Right lobe of liver (tissue), 6 donors: ENCODE measurements around the gene PCSK6. TPM values are rescaled to one million over a fixed set of nuclear protein-coding genes. Genes with fewer than 3 reads are reported as not detected.
"Not testable (repeated sequence)": the region's sequence is repeated elsewhere in the genome, so short reads cannot be mapped to it uniquely, and the experiment has no call there.

Source experiments
- ATAC-seq, 4 donors: fragments of 200-7000 bp; cut with Tn5 transposase; one replicate each; pipeline ENCODE4 v1.9.1; 2020; ENCODE audit warnings: mild to moderate bottlenecking in 4 of 4, moderate library complexity in 4 of 4
- DNase-seq, 3 donors: peaks; one replicate each; pipeline ENCODE4 v3.0.0-alpha.2; 2020
- H3K27ac ChIP-seq, 3 donors: fragments of 200-600 bp; one replicate each; pipeline ENCODE4 v1.8.0; 2022
- H3K27me3 ChIP-seq, 2 donors: fragments of 200-600 bp; one replicate each; pipeline ENCODE4 v1.8.0; 2022
- H3K36me3 ChIP-seq, 4 donors: fragments of 200-600 bp; sonication (generic) in 1 of 4; one replicate each; pipeline versions ENCODE4 v1.5.1 to v1.8.0; 2017 to 2022; ENCODE audit warnings: control low read depth in 1 of 4
- H3K4me1 ChIP-seq, 4 donors: fragments of 200-600 bp; sonication (generic) in 1 of 4; one replicate each; pipeline versions ENCODE4 v1.5.1 to v1.8.0; 2017 to 2022; ENCODE audit warnings: control low read depth in 1 of 4
- H3K4me3 ChIP-seq, 3 donors: fragments of 200-600 bp; one replicate each; pipeline ENCODE4 v1.8.0; 2022
- H3K9me3 ChIP-seq, 4 donors: fragments of 200-600 bp; sonication (generic) in 1 of 4; one replicate each; pipeline versions ENCODE4 v1.5.1 to v1.8.0; 2017 to 2022; ENCODE audit warnings: control low read depth in 1 of 4
- POLR2A ChIP-seq: fragments of 450-650 bp; IDR thresholded peaks from one replicate; pipeline ENCODE4 v1.6.1; 2017; ENCODE audit warnings: antibody characterized with exemption, mild to moderate bottlenecking
- WGBS: methylation state at CpG from one replicate; pipeline ENCODE4 v1.1.6; 2018; ENCODE audit warnings: low coverage, low lambda C conversion rate; ENCODE audit not compliant: insufficient coverage; ENCODE audit errors: missing lambda C conversion rate; 5-methylcytosine and 5-hydroxymethylcytosine counted together
- intact Hi-C, 2 donors: fragments of 100-400 bp; cut with DNase I; formaldehyde crosslinking; loops; one replicate each; pipeline versions ENCODE4 v1.11.2 to v1.14.1; 2022
- total RNA-seq, 6 experiments: library from RNA; depleted of rRNA in 2 of 6; stranded (reverse); fragments of >200 nt in 2 of 6; fragmentation: NEBNext Ultra II Directional in 3 of 6; extraction: Animal tissue kit (Norgen Biotek cat#: 25700) in 3 of 6; gene quantifications; one replicate each; pipeline versions ENCODE4 v1.1.0 to v1.2.4, GENCODE V29; 2016 to 2023
- TF ChIP-seq, protein P1 (sequence below), 4 donors: fragments of 200-600 bp in 3 of 4; fragments of 450-650 bp in 1 of 4; IDR thresholded peaks; one replicate each; pipeline versions ENCODE4 v1.5.1 to v1.8.0; 2016 to 2022; ENCODE audit warnings: antibody characterized with exemption in 4 of 4, mild to moderate bottlenecking in 2 of 4
- donor health status: DM: no; HTN: yes; CAD: no.
- donor health status: DM: no; HTN: no; CAD: no.
- donor health status: DM: no; HTN: no; CAD: no.
- donor health status: DM: no; HTN: yes; CAD: no.
- donor health status: DM: no; HTN: yes; CAD: no.

Gene PCSK6
- total RNA-seq, 6 experiments from 2014 or later: 165 to 218 (median 207) TPM

DNA sequence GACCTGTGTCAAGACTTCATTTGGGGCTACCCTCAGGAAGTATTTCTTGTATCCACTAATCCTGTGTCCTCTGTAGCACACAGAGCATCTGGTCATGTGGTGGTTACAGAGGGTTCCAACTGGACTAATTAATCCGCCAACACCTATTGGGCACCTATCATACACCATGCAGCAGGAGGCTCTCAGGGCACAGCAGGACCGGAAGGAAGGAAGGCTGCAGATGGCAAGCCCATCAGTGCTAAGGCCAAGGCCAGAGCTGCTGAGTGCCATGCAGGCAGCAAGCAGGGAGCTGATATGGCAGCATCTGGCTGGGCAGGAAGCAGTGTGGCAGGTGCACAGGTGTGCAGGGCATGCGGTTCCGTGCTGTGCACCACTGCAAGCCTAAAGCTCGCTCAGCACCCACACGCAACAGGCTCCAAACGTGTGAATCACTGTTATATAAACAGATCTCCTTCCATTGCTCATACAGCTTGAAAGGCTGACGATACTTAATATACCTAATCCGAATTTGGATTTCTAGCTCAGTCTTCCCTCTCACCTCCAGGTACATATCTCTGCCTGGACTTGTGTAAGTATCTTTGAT is 130.1 kb downstream of the PCSK6 start:
- no peak for DNase-seq
- no peaks in the 10 kb centered on the region for H3K9me3 ChIP-seq
- 65% methylated on average over 3 of the region's 9 CpGs for WGBS
- H3K27ac ChIP-seq: no peak overlapping the region
- ATAC-seq: peak in 1 of 4 donors; percentile 5
- no peak overlapping the region for H3K4me3 ChIP-seq
- H3K36me3 ChIP-seq: peaks cover 0 to 59% (median 25%) of the 10 kb centered on the region in 4 donors
- TF ChIP-seq, protein P1, sequence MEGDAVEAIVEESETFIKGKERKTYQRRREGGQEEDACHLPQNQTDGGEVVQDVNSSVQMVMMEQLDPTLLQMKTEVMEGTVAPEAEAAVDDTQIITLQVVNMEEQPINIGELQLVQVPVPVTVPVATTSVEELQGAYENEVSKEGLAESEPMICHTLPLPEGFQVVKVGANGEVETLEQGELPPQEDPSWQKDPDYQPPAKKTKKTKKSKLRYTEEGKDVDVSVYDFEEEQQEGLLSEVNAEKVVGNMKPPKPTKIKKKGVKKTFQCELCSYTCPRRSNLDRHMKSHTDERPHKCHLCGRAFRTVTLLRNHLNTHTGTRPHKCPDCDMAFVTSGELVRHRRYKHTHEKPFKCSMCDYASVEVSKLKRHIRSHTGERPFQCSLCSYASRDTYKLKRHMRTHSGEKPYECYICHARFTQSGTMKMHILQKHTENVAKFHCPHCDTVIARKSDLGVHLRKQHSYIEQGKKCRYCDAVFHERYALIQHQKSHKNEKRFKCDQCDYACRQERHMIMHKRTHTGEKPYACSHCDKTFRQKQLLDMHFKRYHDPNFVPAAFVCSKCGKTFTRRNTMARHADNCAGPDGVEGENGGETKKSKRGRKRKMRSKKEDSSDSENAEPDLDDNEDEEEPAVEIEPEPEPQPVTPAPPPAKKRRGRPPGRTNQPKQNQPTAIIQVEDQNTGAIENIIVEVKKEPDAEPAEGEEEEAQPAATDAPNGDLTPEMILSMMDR (IDR thresholded peaks at IDR 0.05): no peak
- TF ChIP-seq POLR2A: no peak
- intact Hi-C loops: no loop called here
- no peaks in the 10 kb centered on the region for H3K27me3 ChIP-seq
- H3K4me1 ChIP-seq: no peaks in the 10 kb centered on the region

DNA sequence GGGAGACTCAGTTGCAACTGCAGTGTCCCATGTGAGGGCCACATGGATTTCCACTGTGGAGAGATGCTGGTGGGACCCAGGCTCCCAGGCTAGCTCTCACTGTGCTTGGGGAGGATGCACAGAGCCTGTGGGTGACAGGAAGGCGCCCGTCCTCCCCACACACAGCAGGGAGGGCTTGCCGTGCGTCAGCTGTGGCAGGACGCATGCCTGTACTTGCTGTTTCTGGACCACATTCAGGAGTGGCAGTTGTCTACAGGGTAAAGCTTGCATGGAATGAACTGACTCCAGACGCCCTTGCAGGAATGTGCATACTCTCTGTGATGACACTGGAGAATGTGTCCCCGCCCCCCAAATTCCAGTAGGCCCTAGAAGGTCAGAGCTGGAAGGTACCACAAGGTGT is 130.6 kb downstream of the PCSK6 start:
- ATAC-seq (no peak), DNase-seq (no peak)
- no peaks in the 10 kb centered on the region for H3K9me3 ChIP-seq
- no peak overlapping the region for H3K4me3 ChIP-seq
- H3K27ac ChIP-seq: no peak overlapping the region
- intact Hi-C loops: no loop called here
- peaks cover 0 to 57% (median 27%) of the 10 kb centered on the region in 4 donors for H3K36me3 ChIP-seq
- WGBS: no CpG with 5 or more reads among the region's 7 CpGs
- TF ChIP-seq, protein P1 (IDR thresholded peaks at IDR 0.05): no peak
- no peak for TF ChIP-seq POLR2A
- no peaks in the 10 kb centered on the region for H3K27me3 ChIP-seq
- H3K4me1 ChIP-seq: no peaks in the 10 kb centered on the region

DNA sequence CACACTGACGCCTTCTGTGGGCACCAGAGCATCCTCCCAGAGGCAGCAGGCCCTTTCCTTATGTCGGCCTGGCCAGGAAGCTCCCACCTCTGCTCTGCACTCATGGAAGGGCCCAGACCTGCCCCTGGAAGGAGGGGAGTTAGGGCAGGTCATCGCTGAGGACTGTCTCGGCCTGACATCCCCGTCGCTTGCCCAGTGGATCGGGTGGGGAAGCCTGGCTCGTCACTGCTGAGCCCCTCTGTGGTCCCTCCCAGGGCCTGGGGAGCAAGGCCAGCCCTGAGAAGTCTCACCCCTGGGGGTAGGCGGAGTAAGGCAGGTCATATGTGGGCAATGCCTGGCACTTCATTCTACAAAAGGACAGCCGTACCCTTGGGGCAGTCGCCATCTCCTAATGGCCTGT is 131.6 kb downstream of the PCSK6 start:
- H3K27ac ChIP-seq: no peak overlapping the region
- WGBS: 80% methylated on average over 2 of the region's 11 CpGs
- intact Hi-C loops: loop anchor here in 1 of 2 donors (2.0 kb wide), 1 partner anchor 49 kb away; no protein-coding TSS in a partner anchor
- no peaks in the 10 kb centered on the region for H3K4me1 ChIP-seq
- TF ChIP-seq POLR2A: no peak
- TF ChIP-seq, protein P1 (IDR thresholded peaks at IDR 0.05): no peak
- H3K9me3 ChIP-seq: no peaks in the 10 kb centered on the region
- DNase-seq (no peak), ATAC-seq (peak in 2 of 4 donors; percentile 2 to 4)
- no peak overlapping the region for H3K4me3 ChIP-seq
- H3K36me3 ChIP-seq: peaks cover 0 to 54% (median 27%) of the 10 kb centered on the region in 4 donors
- no peaks in the 10 kb centered on the region for H3K27me3 ChIP-seq

DNA sequence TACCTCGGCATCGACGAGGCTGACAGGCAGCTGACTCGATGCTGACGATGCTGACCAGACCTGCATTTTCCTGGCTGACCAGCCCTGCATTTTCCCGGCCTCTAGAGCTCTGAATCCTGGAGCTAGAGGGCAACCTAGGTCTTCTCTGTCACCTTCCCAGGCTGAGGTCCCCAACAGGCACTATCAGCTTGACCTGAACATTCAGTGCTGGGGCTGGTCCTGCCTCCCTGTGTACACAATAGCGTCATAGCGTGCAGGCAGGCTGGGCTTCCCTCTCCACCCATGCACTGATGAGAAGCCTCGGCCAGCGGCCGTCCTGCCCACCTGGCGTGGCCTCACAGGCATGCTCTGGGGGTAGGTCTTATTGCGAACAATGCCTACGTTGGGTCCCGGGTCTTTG is 132.2 kb downstream of the PCSK6 start:
- DNase-seq (no peak), ATAC-seq (peak; percentile 25 to 52 (median 49))
- Histone ChIP-seq H3K4me1 (no peaks in the 10 kb centered on the region), H3K36me3 (peaks cover 0 to 49% (median 25%) of the 10 kb centered on the region in 4 donors), H3K4me3 (no peak overlapping the region), H3K27ac (no peak overlapping the region), H3K27me3 (no peaks in the 10 kb centered on the region), H3K9me3 (no peaks in the 10 kb centered on the region)
- no peak for TF ChIP-seq POLR2A
- TF ChIP-seq, protein P1 (IDR thresholded peaks at IDR 0.05): no peak
- intact Hi-C loops: loop anchor here in 1 of 2 donors (2.0 kb wide), 1 partner anchor 49 kb away; no protein-coding TSS in a partner anchor
- WGBS: 83% methylated on average over 4 of the region's 15 CpGs

DNA sequence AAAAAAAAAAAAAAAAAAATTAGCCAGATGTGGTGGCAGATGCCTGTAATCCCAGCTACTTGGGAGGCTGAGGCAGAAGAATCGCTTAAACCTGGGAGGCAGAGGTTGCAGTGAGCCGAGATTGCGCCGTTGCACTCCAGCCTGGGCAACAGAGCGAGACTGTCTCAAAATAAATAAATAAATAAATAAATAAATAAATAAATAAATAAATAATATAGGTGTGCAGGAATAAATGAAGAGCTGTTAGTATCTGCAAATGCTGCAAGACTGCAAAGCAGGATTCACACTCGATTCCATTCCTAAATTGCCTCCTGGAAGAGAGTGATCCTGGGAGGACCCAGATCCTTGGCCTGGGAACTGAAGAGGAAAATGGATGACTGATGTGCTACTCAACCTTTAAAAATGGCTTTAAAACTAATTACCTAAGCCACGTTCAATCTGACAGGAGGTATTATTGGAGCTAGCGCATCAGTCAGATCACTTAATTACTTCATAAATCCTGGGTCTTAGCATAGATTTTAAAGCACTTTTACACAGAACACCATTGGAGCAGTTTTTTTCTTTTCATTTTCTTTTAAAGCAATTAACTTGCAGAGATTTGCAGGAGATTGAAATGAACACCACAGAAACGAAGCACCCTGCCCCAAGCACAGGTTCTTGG is 132.9 kb downstream of the PCSK6 start:
- intact Hi-C loops: loop anchor here in 1 of 2 donors (2.0 kb wide), 1 partner anchor 48 kb away; no protein-coding TSS in a partner anchor
- H3K27me3 ChIP-seq, DNase-seq, H3K4me1 ChIP-seq, H3K27ac ChIP-seq, H3K9me3 ChIP-seq, H3K4me3 ChIP-seq, ATAC-seq: not testable (repeated sequence)
- WGBS: 96% methylated on average over 9 of the region's 9 CpGs
- H3K36me3 ChIP-seq: peaks cover 0 to 49% (median 25%) of the 10 kb centered on the region in 4 donors
